HG02642 (cell line): ENCODE measurements around the gene MAT2A.
"Not testable (repeated sequence)": the region's sequence is repeated elsewhere in the genome, so short reads cannot be mapped to it uniquely, and the experiment has no call there.

Experiments used
- ATAC-seq: cut with Tn5 transposase; IDR thresholded peaks from one replicate; pipeline ENCODE4 v1.9.1; 2021; ENCODE audit warnings: mild to moderate bottlenecking; ENCODE audit not compliant: unreplicated experiment, poor library complexity

The MAT2A gene

DNA sequence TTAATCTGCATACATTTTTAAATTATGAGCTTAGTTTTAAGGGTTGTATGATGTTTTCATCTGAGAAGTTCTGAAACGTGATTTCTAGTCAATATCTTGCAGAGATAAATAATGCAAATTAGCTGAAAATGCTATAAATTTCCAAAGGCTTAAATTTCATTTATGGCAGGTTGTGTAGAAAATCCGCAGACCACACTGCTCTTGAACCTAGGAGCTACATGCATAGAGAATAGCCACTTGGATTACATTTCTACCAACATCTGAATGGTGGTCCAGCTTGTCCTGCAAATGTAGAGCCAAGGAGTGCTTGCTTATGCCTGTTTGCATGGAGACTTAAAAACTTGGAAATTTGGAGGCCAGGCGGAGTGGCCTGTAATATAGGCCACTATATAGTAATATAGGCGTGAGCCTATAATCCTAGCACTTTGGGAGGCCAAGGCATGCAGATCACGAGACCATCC, 6.8 kb downstream of the MAT2A start:
- no peak for ATAC-seq

DNA sequence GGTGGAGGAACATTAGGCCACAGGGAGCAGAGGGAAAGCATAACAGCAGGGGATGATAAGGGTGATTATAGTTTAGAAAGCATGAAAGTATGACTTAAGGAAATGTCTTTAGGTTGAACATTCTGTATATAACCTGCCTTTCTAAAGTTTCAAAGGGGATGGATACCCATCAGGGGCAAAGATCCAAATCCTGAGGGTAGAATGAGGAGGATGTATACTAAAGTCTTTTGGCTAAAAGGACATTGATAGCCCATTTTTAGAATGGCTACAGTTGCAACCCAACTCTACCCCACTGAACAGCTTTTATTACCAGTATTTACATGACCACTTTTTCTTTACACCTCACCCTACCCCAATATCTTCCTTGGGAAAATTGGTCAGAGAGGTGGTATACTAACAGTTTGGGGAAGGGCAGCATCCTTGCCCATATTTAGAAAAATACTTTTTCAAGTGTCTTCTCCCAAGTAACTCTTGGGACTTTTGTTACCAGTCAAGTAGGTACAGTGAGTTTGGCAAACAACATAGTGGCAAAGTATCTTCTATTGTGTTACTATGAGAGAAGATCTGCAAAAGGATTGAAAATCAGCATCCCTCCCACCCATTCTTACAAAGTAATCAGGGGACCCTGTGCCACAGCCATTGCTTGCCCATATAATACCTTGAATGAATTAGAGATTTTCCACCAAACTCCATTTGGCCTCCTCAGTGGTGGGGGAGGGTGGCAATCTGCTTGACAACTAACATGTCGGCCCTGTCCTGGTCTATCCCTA, 8.3 kb downstream of the MAT2A start:
- ATAC-seq = no peak

DNA sequence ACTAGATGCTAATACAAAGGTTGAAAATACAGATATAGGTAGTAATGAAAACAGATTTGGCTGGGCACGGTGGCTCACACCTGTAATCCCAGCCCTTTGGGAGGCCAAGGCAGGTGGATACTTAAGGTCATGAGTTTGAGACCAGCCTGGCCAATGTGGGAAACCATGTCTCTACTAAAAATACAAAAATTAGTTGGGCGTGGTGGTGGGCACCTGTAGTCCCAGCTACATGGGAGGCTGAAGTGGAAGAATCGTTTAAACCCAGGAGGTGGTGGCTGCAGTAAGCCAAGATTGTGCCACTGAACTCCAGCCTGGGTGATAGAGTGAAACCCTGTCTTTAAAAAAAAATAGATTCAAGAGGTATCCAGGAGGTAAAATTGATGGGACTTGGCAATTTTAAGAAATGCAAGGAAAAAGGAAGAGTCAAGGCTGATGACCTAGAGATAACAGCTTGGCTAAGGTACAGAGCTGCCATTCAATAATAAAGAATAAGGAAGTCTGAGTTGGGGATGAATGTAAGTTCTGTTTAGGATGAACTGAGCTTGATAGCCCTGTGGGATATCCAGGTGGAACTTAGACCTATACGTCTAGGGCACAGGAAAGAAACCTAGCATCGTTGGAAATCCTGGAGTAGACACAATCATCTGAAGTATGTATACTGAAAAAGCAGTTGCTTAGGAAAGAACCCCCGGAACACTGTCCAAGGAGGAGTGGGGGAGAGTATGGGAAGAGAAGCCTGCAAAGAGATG, 9.1 kb downstream of the MAT2A start:
- no peak for ATAC-seq

DNA sequence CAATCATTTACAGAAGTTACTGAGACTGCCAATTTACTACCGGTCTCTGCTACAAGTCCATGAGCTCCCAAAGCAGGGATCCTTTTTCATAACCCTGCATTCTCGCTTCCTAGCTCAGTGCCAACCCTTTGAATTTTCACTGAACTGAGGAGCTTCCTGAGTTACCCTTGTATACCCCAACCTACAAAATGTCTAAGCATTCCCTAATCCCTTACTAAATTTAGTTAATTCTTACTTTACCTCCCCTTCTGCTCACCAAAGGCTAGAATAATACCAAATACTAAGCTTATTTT, 9.6 kb downstream of the MAT2A start:
- ATAC-seq = no peak

DNA sequence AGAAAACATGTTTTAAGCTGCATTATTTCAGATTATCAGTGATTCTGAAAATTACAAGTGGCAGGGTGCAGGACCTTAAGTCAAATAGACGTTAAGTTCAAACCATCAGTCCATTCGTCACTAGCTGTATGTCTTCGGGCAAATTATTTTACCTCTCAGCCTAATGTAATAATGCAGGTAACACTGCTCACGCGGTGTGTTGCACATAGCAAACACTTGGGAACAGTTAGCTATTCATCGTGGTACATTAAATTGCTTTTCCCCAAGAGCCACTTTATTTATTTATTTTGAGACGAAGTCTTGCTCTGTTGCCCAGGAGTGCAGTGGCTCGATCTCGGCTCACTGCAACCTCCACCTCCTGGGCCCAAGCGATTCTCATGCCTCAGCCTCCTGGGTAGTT, 10.1 kb downstream of the MAT2A start:
- ATAC-seq = no peak

DNA sequence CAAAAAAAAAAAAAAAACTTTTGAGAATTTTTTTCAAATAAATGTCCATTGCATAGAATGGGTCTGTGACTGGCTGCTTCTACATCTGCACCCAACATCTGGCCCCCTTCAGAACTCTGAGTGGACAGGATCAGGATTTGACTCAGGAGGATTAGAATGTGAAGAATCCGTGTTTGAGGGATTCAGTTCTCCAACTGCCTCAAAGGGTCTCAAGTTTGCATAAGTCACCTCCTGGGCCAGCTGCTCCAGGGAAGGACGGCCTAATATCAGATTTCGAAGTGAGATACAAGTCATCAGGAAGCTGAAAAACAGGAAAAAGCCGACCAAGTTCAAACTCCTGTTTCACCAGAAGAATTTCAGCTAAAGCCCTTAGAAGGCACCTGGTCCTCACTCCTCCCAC, 10.9 kb downstream of the MAT2A start:
- ATAC-seq = no peak

DNA sequence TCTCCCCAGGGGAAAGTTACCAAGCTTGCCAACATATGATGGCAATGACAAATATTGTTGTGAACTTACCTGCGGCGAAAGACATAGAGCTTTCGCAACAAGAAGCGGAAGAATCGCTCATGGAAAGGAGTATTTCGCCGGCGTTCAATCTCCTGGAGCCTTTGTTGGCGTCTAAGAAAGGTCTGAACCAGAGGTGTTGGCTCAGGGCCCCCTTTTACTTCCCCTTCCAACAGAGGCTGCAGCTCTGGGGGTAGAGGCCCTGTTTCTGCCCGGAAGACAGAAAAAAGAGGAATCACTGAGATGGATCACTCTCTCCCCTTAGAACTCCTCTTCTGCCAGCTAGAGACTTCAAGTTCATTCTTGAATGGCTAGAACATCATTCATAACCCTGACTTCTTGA, 11.5 kb downstream of the MAT2A start:
- no peak for ATAC-seq

DNA sequence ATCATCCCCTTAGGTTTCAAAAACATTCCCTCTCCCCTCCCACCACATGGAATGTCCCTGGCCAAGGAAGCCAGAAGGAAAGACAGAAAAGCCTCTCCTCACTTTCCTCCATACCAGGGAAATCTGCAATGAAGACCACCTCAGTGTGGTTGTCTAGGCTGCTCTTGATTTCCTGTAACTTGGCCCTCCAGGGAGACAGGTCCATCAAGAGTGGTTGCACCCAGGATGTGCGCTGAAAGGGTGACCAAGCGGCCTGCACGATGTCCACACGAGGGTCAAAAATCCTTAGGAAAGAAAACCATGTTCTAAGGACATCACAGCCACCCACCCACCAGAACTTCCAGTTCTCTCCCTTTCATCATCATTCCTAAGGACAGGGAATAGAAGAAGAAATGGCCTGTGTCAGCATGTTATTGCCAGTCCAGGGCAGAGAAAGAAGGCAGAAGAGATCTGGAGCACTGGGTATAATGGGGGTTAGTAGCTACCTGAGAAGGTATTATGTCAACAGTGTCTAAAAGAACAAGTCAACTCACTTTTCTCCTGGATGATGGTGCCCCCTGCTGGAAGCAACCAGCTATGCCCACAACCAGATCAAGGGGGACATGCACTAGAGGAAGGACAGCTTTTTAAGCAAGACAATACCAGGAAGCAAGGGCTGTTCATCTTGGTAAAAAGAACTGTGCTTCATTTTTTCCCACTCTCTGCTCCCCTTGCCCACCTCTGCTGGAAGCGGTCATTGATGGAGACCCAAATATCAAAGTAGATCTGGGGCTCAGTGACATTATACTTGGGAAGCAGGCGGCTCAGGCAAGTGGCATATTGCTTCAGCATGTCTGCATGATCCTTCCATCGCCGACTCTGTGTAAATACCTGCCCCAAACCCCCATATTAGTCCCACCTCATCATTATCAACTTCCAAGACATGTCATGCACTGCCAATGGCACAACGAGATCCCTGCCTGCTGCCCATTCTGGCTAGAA, 13.0 kb downstream of the MAT2A start:
- peak; percentile 74 for ATAC-seq

DNA sequence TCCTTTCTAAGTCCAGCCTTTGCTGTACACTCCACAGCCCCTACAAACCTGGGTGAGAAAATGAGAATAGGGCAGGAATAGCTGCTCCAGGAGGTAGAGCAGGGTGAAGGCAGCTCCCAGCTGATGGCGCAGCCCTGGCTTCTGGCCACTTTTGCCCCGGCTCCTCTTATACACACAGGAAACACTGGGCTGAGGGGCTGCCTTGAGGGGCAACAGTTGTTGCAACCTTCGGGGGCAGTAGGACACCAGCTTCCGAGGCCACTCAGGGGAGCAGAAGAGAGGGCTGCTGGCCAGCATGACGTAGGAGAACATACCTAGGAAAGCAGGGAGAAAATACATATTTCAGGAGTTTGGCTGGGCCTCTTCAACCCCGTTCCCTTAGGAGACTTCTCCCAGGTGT, 14.2 kb downstream of the MAT2A start:
- no peak for ATAC-seq

DNA sequence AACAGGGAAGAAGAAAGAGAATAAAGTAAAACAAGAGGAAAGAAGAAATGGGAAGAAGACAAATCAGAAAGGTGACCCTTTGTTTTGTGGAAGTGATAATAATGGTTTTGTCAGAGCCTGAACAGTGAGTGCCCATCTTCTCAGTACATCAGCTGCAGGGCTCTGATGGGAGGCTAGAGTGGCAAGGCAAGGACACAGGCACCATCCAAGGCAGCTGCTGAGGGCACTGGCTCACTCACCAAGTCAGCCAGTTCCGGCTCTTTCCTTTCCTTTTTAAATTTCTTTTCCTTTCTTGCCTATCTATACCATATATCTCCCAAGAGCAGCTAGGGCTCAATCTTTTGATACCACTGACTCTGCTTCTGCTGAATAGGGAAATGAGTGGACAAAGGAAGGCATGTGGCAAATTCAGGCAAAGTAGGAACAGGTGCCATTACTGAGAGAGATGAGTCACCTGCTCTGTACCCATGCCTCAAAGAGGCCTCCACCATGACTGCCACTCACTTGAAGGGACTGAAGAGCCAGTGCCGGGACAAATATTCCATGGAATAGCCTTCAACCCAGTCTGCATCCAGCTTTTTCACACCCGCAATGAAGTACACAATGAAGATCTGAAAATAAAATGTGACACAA, 16.1 kb downstream of the MAT2A start:
- no peak for ATAC-seq

DNA sequence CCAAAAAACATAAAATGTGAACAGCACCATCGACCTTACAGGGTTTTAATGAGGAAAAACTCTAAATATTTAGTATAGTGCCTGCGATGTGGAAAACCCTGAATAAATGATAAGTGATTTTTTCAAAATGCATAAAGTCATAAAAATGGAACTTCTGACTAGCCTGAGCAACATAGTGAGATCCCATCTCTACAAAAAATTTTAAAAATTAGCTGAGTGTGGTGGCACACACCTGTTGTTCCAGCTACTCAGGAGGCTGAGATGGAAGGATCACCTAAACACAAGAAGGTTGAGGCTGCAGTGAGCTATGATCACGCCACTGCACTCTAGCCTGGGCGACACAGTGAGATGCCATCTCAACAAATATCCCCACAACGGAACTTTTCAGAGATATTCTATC, 18.2 kb downstream of the MAT2A start:
- no peak for ATAC-seq

DNA sequence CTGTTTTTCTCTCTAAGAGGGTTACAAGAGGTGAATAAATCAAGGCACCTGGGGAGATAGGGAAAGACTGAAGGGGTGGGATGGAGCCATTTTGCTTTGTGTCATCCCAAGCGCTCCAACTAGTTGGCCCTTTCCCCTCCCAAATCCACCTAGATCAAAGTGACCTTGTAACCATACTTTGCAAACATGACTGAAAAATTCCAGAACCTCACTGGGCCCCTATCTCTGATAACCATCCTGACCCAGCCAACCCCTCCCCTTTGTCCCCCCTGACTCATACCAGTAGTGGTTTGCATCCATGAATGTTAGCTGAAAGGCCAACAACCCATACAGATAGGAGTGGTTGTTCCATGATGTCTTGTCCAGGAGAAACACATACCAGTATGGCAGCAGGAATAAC, 19.2 kb downstream of the MAT2A start:
- no peak for ATAC-seq

DNA sequence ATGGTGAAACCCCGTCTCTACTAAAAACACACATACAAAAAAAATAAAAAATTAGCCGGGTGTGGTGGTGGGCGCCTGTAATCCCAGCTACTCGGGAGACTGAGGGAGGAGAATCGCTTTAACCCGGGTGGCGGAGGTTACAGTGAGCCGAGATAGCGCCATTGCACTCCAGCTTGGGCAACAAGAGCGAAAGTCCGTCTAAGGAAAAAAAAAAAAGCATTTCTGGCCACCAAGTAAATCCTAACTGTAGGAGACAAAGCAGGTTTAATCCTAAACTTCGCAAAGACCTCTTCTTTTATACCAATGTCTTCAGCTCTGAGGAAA, 21.4 kb downstream of the MAT2A start:
- ATAC-seq = not testable (repeated sequence)

DNA sequence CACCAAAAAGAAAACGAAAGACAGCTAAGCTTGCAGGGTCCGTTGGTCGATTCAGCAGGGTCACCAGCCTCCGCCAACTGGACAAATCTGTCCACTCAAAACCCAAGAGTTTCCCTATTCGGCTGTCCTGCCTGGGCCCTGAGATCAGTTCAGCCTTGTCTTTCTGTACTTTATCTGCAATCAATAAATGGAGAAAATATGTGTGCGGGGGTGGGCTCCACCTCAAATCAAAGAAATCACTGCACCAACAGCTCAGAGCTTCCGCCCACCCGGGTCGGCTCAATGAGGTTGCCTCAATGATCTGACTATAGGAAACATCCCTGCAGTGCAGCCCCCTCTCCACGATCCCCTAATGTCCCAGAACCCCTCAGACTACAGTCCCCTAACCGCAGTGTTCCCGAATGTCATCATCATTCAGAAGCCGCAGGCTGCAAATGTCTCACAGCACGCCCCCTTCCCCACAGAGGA, 21.9 kb downstream of the MAT2A start:
- peak; percentile 29 for ATAC-seq

DNA sequence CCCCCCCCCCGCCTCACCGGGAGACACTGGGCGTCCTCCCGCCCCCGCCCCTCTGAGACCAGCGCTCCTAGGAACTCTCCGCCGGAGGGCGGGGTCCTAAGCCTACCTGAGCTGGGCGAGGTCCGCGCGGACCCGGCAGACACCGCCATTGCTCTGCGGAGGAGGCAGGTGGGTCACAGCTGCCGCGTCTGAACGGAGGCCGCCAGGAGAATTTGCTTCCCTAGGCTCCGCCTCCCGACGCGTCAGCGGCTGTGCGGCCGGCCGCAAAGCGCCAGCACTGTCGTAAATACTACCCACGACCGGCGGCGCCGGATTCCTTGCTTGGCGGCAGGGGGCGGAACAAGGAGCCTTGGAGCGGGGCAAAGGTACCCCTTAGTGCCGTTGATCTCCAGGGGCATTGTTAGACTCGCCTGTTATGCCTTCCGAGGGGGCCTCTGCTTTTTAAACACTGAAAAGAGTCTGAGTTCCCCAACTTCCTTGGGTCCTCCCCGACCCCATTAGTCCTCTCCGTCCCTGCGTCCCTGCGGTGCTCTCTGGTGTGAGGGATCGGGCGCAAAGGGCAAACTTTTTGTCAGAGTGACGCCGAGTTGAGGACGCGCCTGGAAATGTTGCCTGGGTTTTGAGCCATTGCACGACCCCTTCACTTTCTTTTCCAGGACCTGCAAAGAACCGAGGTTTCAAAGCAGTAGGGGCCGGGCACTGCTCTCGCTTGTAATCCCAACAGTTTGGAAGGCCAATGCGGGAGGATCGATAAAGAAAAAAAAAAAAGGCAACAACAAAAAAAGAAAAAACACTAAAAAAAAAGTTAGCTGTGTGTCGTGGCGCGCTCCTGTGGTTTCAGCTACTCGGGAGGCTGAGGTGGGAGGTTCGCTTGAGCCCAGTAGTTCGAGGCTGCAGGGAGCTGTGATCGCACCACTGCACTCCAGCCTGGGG, 22.6 kb downstream of the MAT2A start, which contains the start of gene GGCX:
Gene GGCX, minus strand, starts transcription at position 214 of the 933 bp plus-strand sequence. Its CDS starts 65 bp downstream, at position 149.
- ATAC-seq = peak; percentile 91

DNA sequence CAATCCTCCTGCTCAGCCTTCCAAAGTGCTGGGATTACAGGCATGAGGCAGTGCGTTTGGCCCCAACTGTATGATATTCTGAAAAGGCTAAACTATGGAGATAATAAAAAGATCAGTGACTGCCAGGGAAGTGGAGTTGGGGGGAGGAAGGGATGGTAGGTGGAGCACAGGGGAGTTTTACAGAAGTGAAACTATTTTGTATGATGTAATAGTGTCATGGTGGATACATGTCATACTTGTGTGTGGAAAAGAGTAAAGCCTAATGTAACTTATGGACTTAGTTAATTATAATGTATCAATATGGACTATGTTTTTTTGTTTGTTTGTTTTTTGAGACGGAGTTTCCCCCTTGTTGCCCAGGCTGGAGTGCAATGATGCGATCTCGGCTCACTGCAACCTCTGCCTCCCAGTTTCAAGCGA, 25.2 kb downstream of the MAT2A start:
- no peak for ATAC-seq

DNA sequence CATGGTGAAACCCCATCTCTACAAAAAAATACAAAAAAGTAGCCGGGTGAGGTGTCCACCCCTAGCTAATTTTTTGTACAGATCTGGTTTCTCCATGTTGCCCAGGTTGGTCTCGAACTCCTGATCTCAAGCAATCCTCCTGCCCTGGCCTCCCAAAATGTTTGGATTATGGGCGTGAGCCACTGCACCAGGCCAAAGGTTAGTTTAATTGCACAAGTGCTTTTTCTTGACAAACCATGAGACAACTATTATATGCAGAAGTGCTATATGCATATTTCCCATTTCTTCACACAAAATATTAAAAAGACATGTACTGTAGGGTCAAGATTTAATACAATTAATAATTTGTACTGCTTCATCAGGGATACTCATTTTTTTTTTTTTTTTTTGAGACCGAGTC, 27.3 kb downstream of the MAT2A start:
- ATAC-seq = no peak

DNA sequence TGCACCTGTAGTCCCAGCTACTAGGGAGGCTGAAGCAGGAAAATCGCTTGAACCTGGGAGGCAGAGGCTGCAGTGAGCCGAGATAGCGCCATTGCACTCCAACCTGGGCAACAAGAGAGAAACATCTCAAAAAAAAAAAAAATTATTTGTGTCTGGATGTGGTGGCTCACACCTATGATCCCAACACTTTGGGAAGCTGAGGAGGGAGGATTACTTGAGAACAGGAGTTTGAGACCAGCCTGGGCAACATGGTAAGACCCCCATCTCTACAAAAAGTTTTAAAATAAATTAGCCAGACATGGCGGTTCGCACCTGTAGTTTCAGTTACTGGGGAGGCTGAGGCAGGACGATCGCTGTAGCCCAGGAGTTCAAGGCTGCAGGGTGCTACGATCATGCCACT, 36.8 kb downstream of the MAT2A start:
- no peak for ATAC-seq

DNA sequence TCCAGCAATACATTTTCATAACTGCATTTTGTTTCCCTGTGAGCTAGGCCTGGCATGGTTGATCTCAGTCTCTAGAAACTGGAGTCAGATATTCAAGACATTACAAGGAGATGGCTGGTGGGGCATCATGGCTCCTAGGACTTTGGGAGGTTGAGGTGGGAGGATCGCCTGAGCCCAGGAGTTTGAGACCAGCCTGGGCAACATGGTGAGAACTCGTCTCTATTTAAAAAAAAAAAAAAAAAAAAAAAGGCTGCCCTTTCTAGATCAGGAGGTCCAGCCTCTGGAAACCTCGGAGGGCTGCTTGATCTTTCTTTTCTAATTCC, 38.1 kb downstream of the MAT2A start:
- no peak for ATAC-seq
